PC-9 (cell line): ENCODE measurements around the gene CWC27.

Experiments
- CTCF ChIP-seq: fragments of 200-600 bp; sonication (generic); conservative IDR thresholded peaks from 2 replicates; pipeline ENCODE4 v1.6.1; 2017; ENCODE audit warnings: mixed run types, antibody characterized with exemption, mild to moderate bottlenecking, moderate library complexity
- EZH2 ChIP-seq: fragments of 200-600 bp; sonication (generic); IDR thresholded peaks from 2 replicates; pipeline ENCODE4 v1.8.0; 2017; ENCODE audit warnings: antibody characterized with exemption, low read depth

DNA sequence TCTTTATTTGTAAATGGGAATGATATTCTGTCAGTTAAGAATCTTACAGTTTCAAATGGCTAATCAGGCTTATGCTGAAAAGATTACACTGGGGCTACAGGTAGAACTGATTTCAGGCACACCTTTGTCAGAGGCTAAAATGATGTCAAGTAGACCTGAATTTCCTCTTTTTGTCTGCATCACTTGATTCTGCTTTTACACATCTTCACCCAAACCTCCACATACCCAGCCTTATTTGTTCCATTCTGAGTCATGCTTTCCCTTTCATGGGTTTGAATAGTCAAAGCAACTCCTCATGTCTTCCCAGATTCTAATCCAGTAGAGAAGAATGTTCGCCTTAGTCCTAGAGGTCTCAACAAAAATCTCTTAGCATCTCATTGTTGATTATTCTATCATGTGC is 156.4 kb downstream of the CWC27 start:
- no peak for TF ChIP-seq CTCF
- no peak for TF ChIP-seq EZH2
